ENCODE results near the gene SEC14L6.
"Not testable (repeated sequence)": the region's sequence is repeated elsewhere in the genome, so short reads cannot be mapped to it uniquely, and the experiment has no call there.

The SEC14L6 gene

GRCh38 chr22:30546616-30547015 lies at the start of gene SEC14L6:
SEC14L6 (minus strand) TSS chr22:30546741; CDS start chr22:30546682, 59 bp downstream.
- no peak for DNase-seq

DNA sequence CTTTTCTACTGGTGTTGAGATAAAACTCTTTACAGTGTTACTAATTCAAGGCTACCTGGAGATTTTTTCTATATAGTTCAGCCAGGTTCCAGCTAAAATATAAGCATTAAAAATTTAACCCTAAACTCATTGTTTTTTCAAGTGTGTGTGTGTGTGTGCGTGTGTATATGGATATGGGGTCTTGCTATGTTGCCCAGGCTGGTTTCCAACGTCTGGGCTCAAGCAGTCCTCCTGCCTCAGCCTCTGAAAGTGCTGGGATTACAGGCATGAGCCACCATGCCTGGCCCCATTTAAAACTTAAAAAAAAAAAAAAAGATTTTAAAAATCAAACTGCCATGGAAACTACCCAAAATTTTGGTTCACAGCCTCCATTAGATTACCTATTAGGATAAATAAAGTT lies 49.7 kb upstream of the SEC14L6 start:
- DNase-seq: no peak

- not testable (repeated sequence) for DNase-seq
Observed at GRCh38 chr22:30592360-30592713, 45.8 kb upstream of the SEC14L6 start.

DNA sequence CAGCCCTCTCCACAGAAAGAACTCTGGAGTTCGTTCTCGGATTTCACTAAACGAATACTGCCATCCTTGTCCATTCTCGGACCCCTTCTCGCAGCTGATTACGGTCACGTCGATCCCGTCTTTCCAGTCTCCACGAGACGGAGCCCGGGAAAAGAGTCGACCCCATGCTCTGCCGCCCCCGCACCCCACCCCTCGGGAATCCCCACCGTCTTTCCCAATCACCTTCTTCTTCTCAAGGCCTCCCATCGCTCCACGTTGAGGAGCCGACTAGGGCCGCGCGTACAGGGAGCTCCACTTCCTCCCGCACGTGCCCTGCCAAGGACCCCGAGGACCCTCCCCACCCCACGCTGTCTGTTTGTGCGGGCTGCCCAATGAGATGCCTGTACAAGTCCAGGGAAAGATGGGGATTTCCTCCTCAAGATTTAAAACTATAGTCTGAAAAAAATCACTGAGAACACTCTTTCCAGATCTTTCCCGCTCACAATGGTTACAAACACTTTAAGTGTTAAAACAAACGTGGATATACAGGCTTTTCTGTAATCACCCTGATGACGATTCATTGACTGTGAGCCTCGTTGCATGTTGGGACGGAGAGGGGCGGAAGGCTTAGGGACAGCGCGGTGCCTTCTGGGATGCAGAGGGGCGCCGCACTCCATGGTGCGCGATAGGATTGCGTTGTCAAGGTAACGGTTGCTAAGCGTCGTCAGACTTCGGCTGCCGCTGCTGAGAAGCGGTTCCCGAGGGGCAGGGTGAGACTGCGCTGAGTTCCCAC lies 45.2 kb upstream of the SEC14L6 start, which contains the start of gene PES1:
Gene PES1 (minus strand): TSS at position 323 of the 772 bp plus-strand sequence. CDS start 77 bp downstream, at position 246.
- DNase-seq: peak; percentile 98

GRCh38 chr22:30591191-30591587 lies 44.6 kb upstream of the SEC14L6 start:
- no peak for DNase-seq

DNA sequence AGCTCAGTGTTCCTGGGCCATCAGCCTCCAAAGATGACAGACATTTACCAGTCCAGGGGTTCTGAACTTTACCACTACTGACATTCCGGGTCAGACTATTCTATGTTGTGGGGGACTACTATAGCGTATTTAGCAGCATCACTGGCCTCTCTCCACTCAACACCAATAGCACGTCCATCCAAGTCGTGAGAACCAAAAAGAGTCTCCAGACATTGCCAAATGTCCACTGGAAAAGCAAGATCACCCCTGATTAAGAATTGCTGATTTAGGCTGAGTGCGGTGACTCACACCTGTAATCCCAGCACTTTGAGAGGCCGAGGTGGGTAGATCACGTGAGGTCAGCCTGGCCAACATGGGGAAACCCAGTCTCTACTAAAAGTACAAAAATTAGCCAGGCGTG lies 39.9 kb upstream of the SEC14L6 start:
- DNase-seq: no peak

DNA sequence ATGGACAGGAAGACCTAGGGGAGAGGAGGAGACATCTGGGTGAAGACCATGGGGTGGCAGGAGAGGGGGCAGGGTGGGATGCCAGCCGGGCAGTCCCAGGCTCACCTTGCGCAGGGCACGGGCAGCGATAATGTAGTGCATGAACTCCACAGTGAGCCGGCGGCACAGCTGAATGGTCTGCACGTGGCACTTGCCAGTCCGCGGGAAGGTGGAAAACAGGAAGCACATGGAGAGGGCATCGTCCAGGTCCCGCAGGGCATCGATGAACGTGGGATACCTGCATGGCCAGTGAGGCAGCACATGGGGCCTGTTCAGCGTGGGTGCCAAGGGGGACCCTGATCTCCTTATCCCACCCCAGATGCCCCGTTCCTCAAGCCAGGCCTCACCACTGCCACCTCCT lies 37.9 kb upstream of the SEC14L6 start:
- DNase-seq: no peak

- DNase-seq: no peak
Observed at GRCh38 chr22:30582788-30583545, 36.4 kb upstream of the SEC14L6 start.

- DNase-seq: no peak
Observed at GRCh38 chr22:30582051-30582450, 35.5 kb upstream of the SEC14L6 start.

DNA sequence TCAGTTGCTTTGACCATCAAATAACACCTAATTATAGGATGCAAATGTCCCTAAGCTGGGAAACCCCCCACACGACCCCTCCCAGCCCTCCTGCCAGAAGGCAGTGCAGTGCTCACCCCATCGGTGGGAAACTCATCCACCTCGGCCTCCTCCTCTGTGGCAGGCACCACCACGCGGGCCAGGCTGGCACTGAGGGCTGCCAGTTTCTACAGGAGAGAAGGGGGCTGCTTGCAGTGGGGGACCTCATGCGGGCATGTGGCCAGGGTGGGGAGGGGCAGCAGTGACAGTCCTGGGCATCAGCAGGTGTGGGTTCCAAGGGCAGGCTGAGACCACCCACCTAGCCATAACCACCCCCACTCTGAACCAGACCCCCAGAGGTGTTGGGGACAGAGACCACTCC lies 34.4 kb upstream of the SEC14L6 start:
- DNase-seq: no peak

DNA sequence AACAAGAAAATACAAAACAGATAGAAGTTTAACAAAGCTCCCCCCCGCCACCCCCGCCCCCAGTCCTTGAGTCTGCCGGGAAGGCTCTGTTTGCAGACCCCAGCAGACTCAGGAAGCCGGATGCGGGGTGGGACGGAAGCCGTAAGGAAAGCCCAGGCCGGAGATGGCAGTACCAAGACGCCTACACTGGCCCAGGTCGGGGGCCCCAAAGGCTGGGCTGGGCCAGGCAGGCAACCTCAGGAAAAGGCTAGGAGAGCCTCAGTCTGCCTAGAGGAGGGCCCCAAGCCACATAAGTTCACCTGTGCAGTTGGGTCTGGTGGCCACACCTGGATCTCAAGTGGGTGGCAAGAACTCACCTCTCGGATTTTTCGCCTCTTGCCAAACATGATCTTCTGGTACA lies 31.9 kb upstream of the SEC14L6 start:
- no peak for DNase-seq

GRCh38 chr22:30575859-30576258 lies 29.3 kb upstream of the SEC14L6 start:
- DNase-seq: no peak

- DNase-seq: no peak
Observed at GRCh38 chr22:30574997-30575671, 28.6 kb upstream of the SEC14L6 start.

DNA sequence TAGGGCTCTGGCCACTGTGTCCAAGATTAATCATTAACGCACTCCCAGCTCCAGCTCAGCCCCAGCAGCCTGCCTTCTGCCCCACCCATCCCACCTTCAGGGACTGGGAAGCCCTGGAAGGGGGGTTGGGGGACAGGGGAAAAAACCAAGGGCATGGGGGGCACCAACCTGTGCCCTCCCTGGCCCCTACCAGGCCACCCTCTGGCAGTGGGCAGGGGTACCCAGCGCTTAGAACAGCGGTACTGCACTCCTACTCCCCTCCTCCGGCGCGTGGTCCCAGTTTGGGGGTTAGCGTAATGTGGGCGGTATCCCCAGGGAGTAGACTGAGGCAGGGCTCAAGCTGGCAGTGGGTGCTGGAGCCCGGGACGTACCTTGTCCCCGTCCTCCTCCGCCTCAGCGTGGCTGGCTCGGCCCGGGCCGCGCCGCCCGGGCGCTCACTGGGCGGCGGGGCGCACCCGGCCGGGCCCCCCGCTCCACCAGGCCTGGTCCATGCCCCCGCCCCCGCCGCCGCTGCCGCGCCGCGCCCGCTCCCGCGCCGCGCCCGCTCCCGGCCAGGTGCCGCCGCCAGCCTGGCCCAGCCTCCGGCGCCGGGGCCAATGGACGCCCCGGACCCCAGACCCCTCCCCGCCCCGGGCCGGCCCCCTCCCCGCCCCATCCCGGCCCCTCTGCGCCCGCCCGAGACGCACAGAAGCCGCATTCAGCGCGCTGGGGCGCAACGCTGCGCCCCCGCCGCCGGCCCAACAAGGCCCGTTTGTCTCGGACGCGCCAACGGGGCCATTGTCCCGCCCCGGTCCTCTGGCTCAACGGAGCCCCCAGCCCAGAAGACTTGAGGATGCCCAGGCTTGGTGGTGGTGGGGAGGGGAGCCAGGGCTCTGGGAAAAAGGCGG lies 27.8 kb upstream of the SEC14L6 start, which contains the start of gene GAL3ST1:
Gene GAL3ST1 (minus strand): TSS at position 571 of the 887 bp plus-strand sequence. CDS start 17,273 bp downstream, outside the sequence.
- DNase-seq: no peak

- DNase-seq: no peak
Observed at GRCh38 chr22:30573594-30574094, 27.1 kb upstream of the SEC14L6 start.

DNA sequence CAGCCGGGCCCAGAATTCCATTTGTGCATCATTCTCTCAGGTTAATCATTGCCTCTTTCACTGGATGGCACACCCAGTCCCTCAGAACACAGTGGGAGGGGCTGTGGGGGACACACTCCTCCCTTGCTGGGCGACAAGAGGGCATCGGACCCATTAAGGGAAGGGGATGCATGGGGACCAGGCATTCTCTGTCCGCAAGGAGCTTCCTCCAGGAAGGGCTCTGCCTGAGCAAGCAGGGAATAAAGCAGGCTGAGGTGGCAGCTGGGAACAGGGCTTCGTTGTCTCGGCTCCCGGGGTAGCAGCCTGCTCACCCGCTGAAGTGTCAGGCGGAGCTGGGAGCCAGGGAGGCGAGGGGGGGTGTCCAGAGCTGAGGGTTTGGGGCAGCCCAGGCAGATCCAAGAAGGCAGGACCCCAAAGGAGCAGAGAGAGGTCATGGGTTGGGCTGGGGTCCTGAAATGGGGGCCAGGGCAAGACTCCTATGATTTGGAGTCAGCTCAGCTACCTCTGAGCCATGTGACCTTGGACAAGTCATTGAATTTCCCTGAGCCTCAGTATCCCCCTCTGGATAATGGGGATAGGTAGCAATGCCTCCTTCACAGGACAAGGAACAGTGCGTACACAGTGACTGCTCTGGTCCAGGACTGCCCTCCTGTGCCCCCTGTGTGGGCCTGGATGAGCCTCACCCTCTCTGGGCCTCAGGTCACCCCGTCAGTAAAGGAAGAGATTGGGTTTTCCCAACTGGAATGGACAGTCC lies 26.5 kb upstream of the SEC14L6 start:
- DNase-seq: no peak

GRCh38 chr22:30572210-30572609 lies 25.7 kb upstream of the SEC14L6 start:
- no peak for DNase-seq

DNA sequence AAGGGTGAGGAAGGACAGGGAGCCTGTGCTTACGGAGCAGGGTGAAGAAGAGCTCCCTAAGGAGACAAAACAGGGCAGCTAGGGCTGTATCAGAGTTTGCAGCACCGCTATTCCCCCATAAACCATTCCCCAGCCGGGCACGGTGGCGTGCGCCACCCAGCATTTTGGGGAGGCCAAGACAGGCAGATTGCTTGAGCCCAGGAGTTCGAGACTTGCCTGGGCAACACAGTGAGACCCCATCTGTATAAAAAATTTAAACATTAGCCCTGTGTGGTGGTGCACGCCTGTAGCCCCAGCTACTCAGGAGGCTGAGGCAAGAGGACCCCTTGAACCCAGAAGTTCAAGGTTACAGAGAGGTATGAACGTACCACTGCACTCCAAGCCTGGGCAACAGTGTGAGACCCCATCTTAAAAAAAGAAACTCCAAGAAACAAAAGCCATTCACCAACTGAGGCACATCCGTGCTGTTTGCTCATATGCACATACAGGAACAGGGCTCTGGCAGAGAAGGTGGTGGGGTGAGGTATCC lies 23.2 kb upstream of the SEC14L6 start:
- no peak for DNase-seq

DNA sequence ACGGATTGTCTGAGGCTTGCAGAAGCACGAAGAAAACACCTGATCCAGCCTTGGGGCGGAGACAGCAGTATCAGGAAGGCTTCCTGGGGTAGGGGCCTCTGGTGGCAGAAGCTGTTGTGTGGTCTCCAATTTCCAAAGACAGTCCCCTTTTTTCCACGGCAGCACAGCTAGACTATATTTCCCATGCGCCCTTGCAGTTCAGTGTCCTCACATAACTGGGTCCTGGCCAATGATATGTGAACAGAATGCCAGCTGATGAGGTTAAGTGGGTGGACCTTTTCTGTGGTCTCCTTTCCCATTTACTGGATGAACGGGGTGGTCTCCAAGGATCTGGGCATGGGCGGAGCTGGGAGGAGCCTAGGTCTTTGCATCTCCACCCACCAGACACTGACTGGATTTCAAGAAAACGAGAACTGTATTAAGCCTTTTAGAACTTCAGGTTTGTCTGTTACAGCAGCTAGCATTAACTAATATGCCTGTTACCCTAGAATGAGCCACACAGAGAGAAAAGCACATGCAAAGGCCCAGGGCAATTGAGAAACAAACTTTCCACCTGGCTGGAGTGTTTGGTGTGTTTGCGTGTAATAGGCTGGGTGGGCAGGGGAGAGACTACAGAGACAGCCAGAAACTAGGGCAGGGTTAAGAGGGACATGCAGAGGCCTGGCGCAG lies 21.7 kb upstream of the SEC14L6 start:
- DNase-seq: no peak

DNA sequence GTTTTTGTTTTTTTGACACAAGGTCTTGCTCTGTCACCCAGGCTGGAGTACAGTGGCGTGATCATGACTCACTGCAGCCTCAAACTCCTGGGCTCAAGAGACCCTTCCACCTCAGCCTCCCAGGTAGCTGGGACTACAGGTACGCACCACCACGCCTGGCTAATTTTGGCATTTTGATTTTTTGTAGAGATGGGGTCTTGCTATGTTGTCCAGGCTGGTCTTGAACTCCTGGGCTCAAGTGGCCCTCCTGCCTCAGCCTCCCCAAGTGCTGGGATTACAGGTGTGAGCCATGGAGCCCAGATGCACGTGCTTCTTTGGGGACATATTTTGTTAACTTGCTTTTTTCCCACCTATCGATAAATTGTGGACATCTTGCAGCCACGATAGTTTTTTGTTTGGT lies 20.7 kb upstream of the SEC14L6 start:
- DNase-seq: not testable (repeated sequence)

DNA sequence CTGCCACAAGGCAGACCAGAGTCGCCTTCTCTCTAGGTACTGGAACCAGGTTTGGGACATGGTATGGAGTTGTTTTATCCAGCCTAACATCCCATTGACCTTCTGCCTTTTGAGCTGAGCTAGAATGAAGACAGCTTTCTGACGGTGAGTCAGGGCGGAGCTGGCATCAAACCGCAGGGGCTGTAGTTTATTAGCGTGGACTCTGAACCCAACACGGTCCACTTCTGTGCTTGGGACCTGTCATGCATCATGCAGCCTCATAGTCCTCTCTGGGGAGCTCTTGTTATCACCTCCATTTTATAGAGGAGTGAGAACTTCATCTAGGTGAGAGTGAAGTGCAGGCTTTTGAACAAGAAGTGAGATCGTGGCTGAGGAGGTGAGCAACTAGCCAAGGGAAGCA lies 19.6 kb upstream of the SEC14L6 start:
- no peak for DNase-seq

Measured in SHP77 (cell line).